Heart right ventricle (tissue), 16 donors: Measurements from ENCODE around the gene CMIP. TPM values are rescaled to one million over a fixed set of nuclear protein-coding genes. Genes with fewer than 3 reads are reported as not detected.

Experiments used
- ATAC-seq, 8 donors: fragments of 200-7000 bp; cut with Tn5 transposase; one replicate each; pipeline ENCODE4 v1.9.1; 2020; ENCODE audit warnings: mild to moderate bottlenecking in 8 of 8, moderate library complexity in 8 of 8, moderate number of reproducible peaks in 1 of 8
- DNase-seq, 2 donors: peaks; one replicate each; pipeline ENCODE4 v3.0.0-alpha.2; 2020
- H3K27ac ChIP-seq, 10 donors: fragments of 200-600 bp; sonication (generic) in 2 of 10; one replicate each; pipeline versions ENCODE4 v1.5.0 to v1.8.0; 2020 to 2022; ENCODE audit warnings: mild to moderate bottlenecking in 3 of 10
- H3K27me3 ChIP-seq, 7 donors: fragments of 200-600 bp; one replicate each; pipeline ENCODE4 v1.8.0; 2021 to 2022; ENCODE audit warnings: mild to moderate bottlenecking in 2 of 7
- H3K36me3 ChIP-seq, 9 donors: fragments of 200-600 bp; sonication (generic) in 1 of 9; one replicate each; pipeline versions ENCODE4 v1.5.0 to v1.8.0; 2020 to 2022; ENCODE audit warnings: mild to moderate bottlenecking in 2 of 9
- H3K4me1 ChIP-seq, 9 donors: fragments of 200-600 bp; sonication (generic) in 1 of 9; one replicate each; pipeline versions ENCODE4 v1.5.0 to v1.8.0; 2020 to 2022; ENCODE audit warnings: mild to moderate bottlenecking in 4 of 9
- H3K4me3 ChIP-seq, 10 donors: fragments of 200-600 bp; sonication (generic) in 2 of 10; one replicate each; pipeline versions ENCODE4 v1.5.0 to v1.8.0; 2020 to 2022; ENCODE audit warnings: mild to moderate bottlenecking in 7 of 10, moderate library complexity in 2 of 10
- H3K9me3 ChIP-seq, 11 donors: fragments of 200-600 bp in 10 of 11; sonication (generic) in 2 of 11; one replicate each; pipeline versions ENCODE4 v1.5.0 to v1.8.0; 2013 to 2022; ENCODE audit warnings: mild to moderate bottlenecking in 2 of 11, control low read depth in 1 of 11, moderate library complexity in 1 of 11
- WGBS, 2 donors: extraction: QIAGEN DNeasy Blood & Tissue Kit; methylation state at CpG; one replicate each; pipeline ENCODE4 v1.1.7; 2013; ENCODE audit warnings: inconsistent platforms in 1 of 2; 5-methylcytosine and 5-hydroxymethylcytosine counted together
- intact Hi-C, 10 donors: fragments of 100-400 bp; cut with DNase I; formaldehyde crosslinking; loops; one replicate each; pipeline versions ENCODE4 v1.11.1 to v1.14.2; 2022
- polyA plus RNA-seq, 2 donors: library from polyadenylated mRNA; stranded (reverse); fragments of 200-250 nt; gene quantifications; one replicate each; pipeline ENCODE4 v1.2.3, GENCODE V29; 2013
- total RNA-seq, 10 donors: library from RNA; stranded (reverse); fragmentation: NEBNext Ultra II Directional in 3 of 10; extraction: Animal tissue kit (Norgen Biotek cat#: 25700) in 3 of 10; gene quantifications; one replicate each; pipeline versions ENCODE4 v1.2.1 to v1.2.4, GENCODE V29; 2021 to 2023
- TF ChIP-seq, protein P1 (sequence below), 9 donors: fragments of 200-600 bp; sonication (generic) in 2 of 9; IDR thresholded peaks; one replicate each; pipeline versions ENCODE4 v1.5.0 to v1.8.0; 2021 to 2022; ENCODE audit warnings: antibody characterized with exemption in 9 of 9, mild to moderate bottlenecking in 5 of 9, moderate library complexity in 1 of 9
- donor health status: Arrhythmogenic right ventricular cardiomyopathy.
- donor health status: ischemic (EF 13 %, LVEDD 7.1; RV severe dilation, severe dysfunction).
- donor health status: healthy with polysubstance abuse.
- donor health status: DM: no; HTN: yes; CAD: no.
- donor health status: DM: no; HTN: no; CAD: no.
- donor health status: ischemic (EF 25% LVEDD 6.9; RV normal size, moderate dysfunction).
- donor health status: ischemic (EF 25% LVEDD 5.7; RV mildly dilated, moderate dysfunction).
- donor health status: healthy.
- donor health status: DM: yes; HTN: yes; CAD: no.
- donor health status: Ischemic cardiomyopathy.
- donor health status: ischemic (EF 35%, LVEDD 5.7; RV mildly dilated, moderate dysfunction).
- donor health status: nonischemic (EF 11% LVEDD 7.7; RV severe dilation, severe dysfunction).
- donor health status: DM: yes; HTN: yes; CAD: no.
- donor health status: PGD.
- donor health status: ischemic (EF 29% LVEDD 5.4; RV normal size, mild dysfunction).
- donor health status: nonischemic (EF 23%, LVEDD 6.1; RV moderate dilation, normal function).

Gene CMIP
- total and polyA plus RNA-seq, 12 donors: 5.4 to 32.8 (median 13.0) TPM

DNA sequence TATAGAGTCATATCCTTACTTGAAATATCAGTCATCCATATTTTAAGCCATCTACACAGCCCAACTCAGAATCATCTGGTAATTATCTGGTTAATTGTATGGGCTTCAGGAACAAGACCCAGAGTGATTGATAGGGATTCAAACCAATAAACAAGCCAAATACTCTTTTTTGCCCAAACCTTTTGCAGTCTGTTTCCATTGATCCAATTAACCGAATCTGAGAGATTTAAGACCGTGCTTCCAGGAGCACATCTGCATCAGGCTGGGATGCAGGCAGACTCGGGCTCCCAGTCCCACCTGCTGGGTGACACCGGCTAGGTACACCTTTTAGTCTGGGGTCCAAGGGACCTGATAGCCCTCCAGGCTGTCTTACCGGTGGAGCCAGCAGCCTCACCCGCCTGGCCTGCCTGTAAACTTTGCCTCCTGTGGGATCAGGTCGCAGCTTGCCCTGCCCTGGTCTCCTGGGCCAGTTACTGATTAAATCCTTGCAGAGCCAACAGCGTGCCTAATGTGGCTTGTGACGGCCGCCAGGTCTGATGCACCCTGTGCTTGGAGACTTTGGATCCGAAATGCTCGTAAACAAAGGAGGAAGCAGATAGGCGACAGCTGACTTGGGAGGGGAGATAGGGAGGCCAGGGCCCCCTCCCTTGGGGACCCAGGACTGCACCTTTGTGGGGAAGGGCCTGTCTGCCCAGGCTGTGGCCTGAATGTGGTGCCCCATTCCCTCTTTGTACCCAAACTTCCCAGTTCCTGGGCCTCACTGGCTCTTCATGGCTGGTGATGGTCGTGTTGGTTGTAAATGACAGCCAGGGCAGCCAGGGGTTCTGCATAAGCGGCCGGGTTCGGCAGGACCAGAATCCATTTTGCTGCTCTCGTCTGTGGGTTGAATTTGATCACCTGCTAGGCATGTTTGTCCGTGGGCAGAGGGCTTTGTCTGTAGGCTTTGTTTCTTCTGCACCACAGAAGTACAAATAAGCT is 3.8 kb downstream of the CMIP start:
- 69 to 82% methylated on average over 19 of the region's 19 CpGs for WGBS, 2 donors
- ATAC-seq (no peak), DNase-seq (no peak)
- Histone ChIP-seq H3K9me3 (no peaks in the 10 kb centered on the region), H3K27me3 (no peaks in the 10 kb centered on the region), H3K4me1 (peaks cover 7 to 77% (median 57%) of the 10 kb centered on the region in 9 donors), H3K27ac (peak overlapping the region in 3 of 10 donors; percentile 93 to 98 (median 93)), H3K36me3 (no peaks in the 10 kb centered on the region), H3K4me3 (peak overlapping the region in 3 of 10 donors; percentile 89 to 91 (median 90))
- intact Hi-C loops: loop anchor here in 5 of 10 donors (5.0 to 10.0 kb wide), 5 partner anchors 34 to 166 kb away; no protein-coding TSS in a partner anchor
- TF ChIP-seq, protein P1, sequence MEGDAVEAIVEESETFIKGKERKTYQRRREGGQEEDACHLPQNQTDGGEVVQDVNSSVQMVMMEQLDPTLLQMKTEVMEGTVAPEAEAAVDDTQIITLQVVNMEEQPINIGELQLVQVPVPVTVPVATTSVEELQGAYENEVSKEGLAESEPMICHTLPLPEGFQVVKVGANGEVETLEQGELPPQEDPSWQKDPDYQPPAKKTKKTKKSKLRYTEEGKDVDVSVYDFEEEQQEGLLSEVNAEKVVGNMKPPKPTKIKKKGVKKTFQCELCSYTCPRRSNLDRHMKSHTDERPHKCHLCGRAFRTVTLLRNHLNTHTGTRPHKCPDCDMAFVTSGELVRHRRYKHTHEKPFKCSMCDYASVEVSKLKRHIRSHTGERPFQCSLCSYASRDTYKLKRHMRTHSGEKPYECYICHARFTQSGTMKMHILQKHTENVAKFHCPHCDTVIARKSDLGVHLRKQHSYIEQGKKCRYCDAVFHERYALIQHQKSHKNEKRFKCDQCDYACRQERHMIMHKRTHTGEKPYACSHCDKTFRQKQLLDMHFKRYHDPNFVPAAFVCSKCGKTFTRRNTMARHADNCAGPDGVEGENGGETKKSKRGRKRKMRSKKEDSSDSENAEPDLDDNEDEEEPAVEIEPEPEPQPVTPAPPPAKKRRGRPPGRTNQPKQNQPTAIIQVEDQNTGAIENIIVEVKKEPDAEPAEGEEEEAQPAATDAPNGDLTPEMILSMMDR (IDR thresholded peaks at IDR 0.05): no peak

DNA sequence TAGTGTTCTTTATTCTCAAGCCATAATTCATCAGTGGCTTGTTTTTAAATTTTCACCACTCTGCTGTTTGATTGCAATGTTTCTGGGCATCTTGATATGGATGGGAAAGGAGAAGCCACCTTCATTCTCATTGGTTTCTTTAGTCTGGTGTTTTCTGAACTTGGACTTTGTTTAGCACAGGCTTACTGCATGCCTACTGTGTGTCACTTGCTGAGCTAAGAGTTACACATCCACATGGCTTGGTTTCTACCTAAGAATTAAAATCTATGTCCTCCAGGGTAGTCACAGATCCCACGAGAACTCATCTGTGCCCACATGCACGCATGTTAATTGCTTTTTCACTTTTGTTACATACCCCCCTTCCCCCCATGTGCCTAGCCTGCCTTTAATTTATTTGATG is 4.6 kb downstream of the CMIP start:
- no peak overlapping the region for H3K4me3 ChIP-seq
- H3K36me3 ChIP-seq: no peaks in the 10 kb centered on the region
- intact Hi-C loops: loop anchor here in 5 of 10 donors (5.0 to 10.0 kb wide), 5 partner anchors 33 to 166 kb away; no protein-coding TSS in a partner anchor
- H3K4me1 ChIP-seq: peaks cover 7 to 78% (median 60%) of the 10 kb centered on the region in 9 donors
- WGBS, 2 donors: 96 to 97% methylated on average over 2 of the region's 2 CpGs
- no peak for DNase-seq
- ATAC-seq: no peak
- H3K9me3 ChIP-seq: no peaks in the 10 kb centered on the region
- no peaks in the 10 kb centered on the region for H3K27me3 ChIP-seq
- TF ChIP-seq, protein P1 (IDR thresholded peaks at IDR 0.05): no peak
- peak overlapping the region in 1 of 10 donors; percentile 36 for H3K27ac ChIP-seq

DNA sequence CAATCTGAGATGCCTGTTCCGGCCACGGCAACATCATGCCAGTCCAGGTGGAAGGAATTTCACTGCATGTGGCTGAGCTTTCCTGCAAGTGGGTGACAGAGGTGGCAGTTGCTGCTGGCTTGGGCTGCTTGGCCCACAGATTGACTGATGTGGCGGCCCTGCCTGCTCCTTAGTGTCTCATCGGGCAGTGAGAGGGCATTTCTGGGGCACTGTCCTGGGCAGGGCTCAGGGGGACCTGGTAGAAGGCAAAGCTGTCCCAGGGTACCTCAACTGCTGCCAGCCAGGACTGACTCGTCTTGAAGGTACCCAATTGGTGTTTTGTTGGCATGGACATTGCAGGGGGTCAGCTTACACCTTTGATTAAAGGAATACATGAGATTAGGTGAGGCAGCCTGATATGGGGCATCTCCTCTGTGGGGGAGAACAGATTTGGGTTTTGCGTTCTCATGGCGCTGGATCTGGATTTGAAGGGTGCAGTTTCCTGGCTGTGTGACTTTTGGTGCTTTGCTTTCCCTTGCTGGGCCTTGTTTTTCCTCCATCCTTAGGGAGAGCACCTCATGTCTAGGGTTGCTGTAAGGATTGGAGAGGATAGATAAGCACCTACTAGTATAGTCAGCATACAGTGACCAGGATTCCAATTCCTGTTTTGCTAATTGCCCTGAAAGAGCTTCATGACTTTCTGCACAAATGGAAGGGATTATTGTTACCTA is 5.4 kb downstream of the CMIP start:
- H3K36me3 ChIP-seq: no peaks in the 10 kb centered on the region
- intact Hi-C loops: loop anchor here in 6 of 10 donors (5.0 to 10.0 kb wide), 5 partner anchors 32 to 165 kb away; no protein-coding TSS in a partner anchor
- H3K27ac ChIP-seq: no peak overlapping the region
- DNase-seq (no peak), ATAC-seq (no peak)
- no peaks in the 10 kb centered on the region for H3K9me3 ChIP-seq
- H3K4me1 ChIP-seq: peaks cover 7 to 85% (median 60%) of the 10 kb centered on the region in 9 donors
- 92 to 98% methylated on average over 7 of the region's 7 CpGs for WGBS, 2 donors
- TF ChIP-seq, protein P1 (IDR thresholded peaks at IDR 0.05): no peak
- H3K4me3 ChIP-seq: no peak overlapping the region
- no peaks in the 10 kb centered on the region for H3K27me3 ChIP-seq
